ENCODE results near the gene FHOD3.

Gene FHOD3

GRCh38 chr18:36316246-36316645 is 18.7 kb downstream of the FHOD3 start:
- TF ChIP-seq CTCF (conservative IDR thresholded peaks at IDR 0.05; ENCODE audit: low read length): no peak

GRCh38 chr18:36321658-36322407 is 24.3 kb downstream of the FHOD3 start:
- no peak for TF ChIP-seq CTCF (conservative IDR thresholded peaks at IDR 0.05; ENCODE audit: low read length)
- H3K4me3 ChIP-seq (ENCODE audit: low read length): no peak overlapping the region
- peak; percentile 46 for DNase-seq (ENCODE audit: low read depth)

More at GRCh38 chr18:36316246-36316645, 18.7 kb downstream of the FHOD3 start:
- no peak for DNase-seq (ENCODE audit: low read depth)
- H3K4me3 ChIP-seq (ENCODE audit: low read length): no peak overlapping the region

DNA sequence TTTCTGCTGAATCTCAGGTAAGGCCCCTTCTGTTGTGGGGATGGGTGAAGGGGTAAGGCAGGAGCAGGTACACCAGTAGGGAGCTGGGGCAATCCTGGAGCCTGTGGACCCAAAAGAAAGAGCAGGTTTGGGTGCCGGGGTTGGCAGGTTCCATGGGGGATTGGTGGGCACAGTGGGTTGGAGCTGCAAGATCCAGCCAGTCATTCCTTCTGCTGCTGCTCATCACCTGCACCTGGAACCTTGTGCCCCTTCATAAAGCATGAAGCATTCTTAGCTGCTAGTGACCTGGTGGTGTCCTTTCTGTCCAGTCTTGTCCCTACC is 24.9 kb downstream of the FHOD3 start:
- H3K4me3 ChIP-seq (ENCODE audit: low read length): no peak overlapping the region
- no peak for DNase-seq (ENCODE audit: low read depth)
- TF ChIP-seq CTCF (conservative IDR thresholded peaks at IDR 0.05; ENCODE audit: low read length): no peak

DNA sequence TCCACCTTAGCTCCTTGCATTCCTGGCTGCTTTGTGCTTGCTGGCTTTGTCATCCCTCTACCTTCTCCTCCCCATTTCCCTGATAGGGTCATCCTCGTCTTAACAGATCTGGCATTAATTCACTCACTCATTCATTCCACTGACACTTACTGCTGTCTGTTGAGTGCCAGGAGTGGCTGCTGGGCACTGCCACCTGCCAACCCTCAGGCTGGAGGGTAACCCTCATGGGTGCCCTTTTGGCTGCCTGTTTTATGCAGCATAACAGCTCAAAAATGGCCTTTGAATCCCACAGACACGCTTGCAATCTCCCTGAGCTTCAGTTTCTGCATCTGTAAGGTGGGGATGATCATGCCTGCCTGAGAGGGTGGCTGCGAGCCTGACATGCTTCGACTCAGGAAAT is 25.2 kb downstream of the FHOD3 start:
- DNase-seq (ENCODE audit: low read depth): no peak
- no peak overlapping the region for H3K4me3 ChIP-seq (ENCODE audit: low read length)
- TF ChIP-seq CTCF (conservative IDR thresholded peaks at IDR 0.05; ENCODE audit: low read length): no peak

- TF ChIP-seq CTCF (conservative IDR thresholded peaks at IDR 0.05; ENCODE audit: low read length): no peak
- no peak overlapping the region for H3K4me3 ChIP-seq (ENCODE audit: low read length)
- no peak for DNase-seq (ENCODE audit: low read depth)
These were observed 25.9 kb downstream of the FHOD3 start for GRCh38 chr18:36323421-36323820.

DNA sequence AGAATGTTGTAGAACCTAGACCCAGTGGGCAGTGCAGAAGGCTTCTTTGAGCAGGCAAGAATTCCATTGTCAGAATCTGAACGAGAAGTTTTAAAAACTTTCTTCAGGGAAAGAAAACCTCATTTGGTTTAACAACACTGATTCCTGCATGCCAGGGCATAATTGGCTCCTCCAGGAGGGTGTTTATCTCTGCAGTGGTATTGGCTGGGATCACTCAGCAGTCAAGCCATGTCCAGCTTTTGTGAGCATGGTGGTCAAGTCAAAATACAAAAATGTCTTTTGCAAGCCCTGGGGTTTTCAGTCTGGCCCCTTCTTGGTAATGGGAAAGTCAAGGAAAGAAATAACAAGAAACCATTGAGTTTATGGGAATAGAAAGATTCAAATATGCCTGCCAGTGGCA is 28.3 kb downstream of the FHOD3 start:
- H3K4me3 ChIP-seq (ENCODE audit: low read length): no peak overlapping the region
- no peak for TF ChIP-seq CTCF (conservative IDR thresholded peaks at IDR 0.05; ENCODE audit: low read length)
- no peak for DNase-seq (ENCODE audit: low read depth)

DNA sequence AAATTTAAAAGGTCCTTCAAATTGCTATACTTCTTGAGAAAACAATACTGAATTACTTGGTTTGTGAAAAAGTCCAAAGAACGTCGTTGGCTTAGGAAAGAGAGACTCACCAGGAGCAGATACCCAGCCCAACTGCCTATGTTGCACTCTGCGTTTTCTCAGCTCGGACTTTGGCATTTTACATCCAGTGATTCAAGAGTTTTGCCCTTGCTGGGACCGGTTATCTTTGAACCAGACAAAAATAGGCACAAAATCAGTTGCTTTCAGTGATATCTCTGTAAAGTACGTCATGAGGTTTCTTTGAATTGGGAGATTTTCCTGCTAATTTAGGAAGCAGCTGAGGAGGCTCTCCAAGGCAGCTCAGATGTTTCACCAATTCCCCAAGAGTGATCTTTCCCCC is 29.3 kb downstream of the FHOD3 start:
- TF ChIP-seq CTCF (conservative IDR thresholded peaks at IDR 0.05; ENCODE audit: low read length): no peak
- no peak overlapping the region for H3K4me3 ChIP-seq (ENCODE audit: low read length)
- DNase-seq (ENCODE audit: low read depth): no peak
